Activated CD4-positive, alpha-beta memory T cell treated with anti-CD3 and anti-CD28 coated beads, Interleukin-2, amount 10 ng/mL, durations not matched to agents 7 days and 5 days (primary cell): ENCODE measurements around the gene NPM3. TPM values are rescaled to one million over a fixed set of nuclear protein-coding genes. Genes with fewer than 3 reads are reported as not detected.

Experiments
- CTCF ChIA-PET: fragments of 350-600 bp; sonication (Branson Sonifier 250); formaldehyde crosslinking; loops from one replicate; lab custom pipeline; 2021; ENCODE audit warnings: antibody characterized with exemption, inconsistent platforms; lab: Charles Lee
- POLR2A ChIA-PET: fragments of 350-600 bp; sonication (Branson Sonifier 250); formaldehyde crosslinking; loops from one replicate; lab custom pipeline; 2021; ENCODE audit warnings: antibody characterized with exemption; lab: Charles Lee
- DNase-seq: peaks from one replicate; pipeline ENCODE4 v3.0.0-alpha.2; 2020
- H3K27ac Mint-ChIP-seq: one replicate; pipeline ENCODE4 v1.8.0; 2021; ENCODE audit warnings: mild to moderate bottlenecking, mixed read lengths
- H3K27me3 Mint-ChIP-seq: one replicate; pipeline ENCODE4 v1.8.0; 2021; ENCODE audit warnings: mixed read lengths
- H3K36me3 Mint-ChIP-seq: one replicate; pipeline ENCODE4 v1.8.0; 2021; ENCODE audit warnings: low read depth, mixed read lengths
- H3K4me1 Mint-ChIP-seq: one replicate; pipeline ENCODE4 v1.8.0; 2021; ENCODE audit warnings: mixed read lengths
- H3K4me3 Mint-ChIP-seq: one replicate; pipeline ENCODE4 v1.8.0; 2021; ENCODE audit warnings: mild to moderate bottlenecking, mixed read lengths
- H3K9me3 Mint-ChIP-seq: one replicate; pipeline ENCODE4 v1.8.0; 2021; ENCODE audit warnings: mixed read lengths
- total RNA-seq, 2 experiments: library from RNA; stranded (reverse); gene quantifications; one replicate each; pipeline ENCODE4 v1.2.3, GENCODE V29; 2021

The NPM3 gene
- total RNA-seq, 2 experiments from 2014 or later: 26.6 to 26.7 TPM

- Mint-ChIP-seq H3K27ac (no peak overlapping the region), H3K27me3 (peaks cover 37% of the 10 kb centered on the region), H3K9me3 (no peaks in the 10 kb centered on the region), H3K36me3 (peaks cover 5% of the 10 kb centered on the region), H3K4me1 (peaks cover 51% of the 10 kb centered on the region), H3K4me3 (peak overlapping the region; percentile 67)
- DNase-seq: peak; percentile 28
- POLR2A ChIA-PET: interaction anchor here (1.4 kb wide), 1 partner anchor 37 kb away, joined by 3 read pairs; no protein-coding TSS in a partner anchor
- CTCF ChIA-PET: interaction anchor here (0.7 to 1.7 kb wide), 5 partner anchors 10 to 182 kb away, joined by 3 to 11 read pairs (median 3); no protein-coding TSS in a partner anchor
Observed at GRCh38 chr10:101778781-101779543, 4.3 kb downstream of the NPM3 start.

DNA sequence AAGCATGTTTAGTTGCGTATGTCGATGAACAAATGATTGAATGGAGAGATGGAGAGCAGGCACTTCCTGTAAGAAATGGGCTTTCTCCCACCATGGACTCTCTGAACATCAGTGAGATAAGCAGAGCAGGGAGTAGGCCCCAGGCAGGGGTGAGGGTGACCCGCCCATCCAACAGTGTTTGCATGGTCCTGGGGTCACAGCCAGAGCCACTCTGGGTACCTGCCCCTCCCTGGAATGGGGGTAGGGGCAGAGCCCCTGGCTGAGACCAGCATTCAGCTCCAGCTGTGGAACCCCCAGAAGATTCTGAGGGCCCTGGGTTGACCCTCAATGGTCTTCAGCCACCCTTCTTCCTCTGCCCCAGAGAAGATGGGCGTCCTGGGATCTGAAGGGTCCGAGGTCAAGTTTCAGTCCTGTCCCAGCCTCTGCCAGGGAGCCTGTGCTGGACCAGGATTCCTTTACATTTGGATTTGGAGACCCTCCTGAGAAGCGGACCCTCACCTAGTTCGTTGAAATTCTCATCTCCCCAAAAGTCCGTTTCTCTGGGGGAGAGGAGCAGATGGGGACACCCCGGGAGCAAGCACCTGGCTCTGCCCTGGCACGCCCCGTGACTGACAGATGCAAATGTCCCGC is 5.0 kb downstream of the NPM3 start:
- Mint-ChIP-seq H3K4me3 (no peak overlapping the region), H3K27me3 (peaks cover 44% of the 10 kb centered on the region), H3K27ac (no peak overlapping the region), H3K36me3 (peaks cover 3% of the 10 kb centered on the region), H3K9me3 (no peaks in the 10 kb centered on the region), H3K4me1 (peaks cover 48% of the 10 kb centered on the region)
- POLR2A ChIA-PET: interaction anchor here (1.4 kb wide), 1 partner anchor 38 kb away, joined by 3 read pairs; no protein-coding TSS in a partner anchor
- peak; percentile 14 for DNase-seq
- CTCF ChIA-PET: interaction anchor here (0.7 to 1.4 kb wide), 4 partner anchors 9 to 176 kb away, joined by 3 to 11 read pairs (median 3); no protein-coding TSS in a partner anchor

- Mint-ChIP-seq H3K27me3 (peaks cover 49% of the 10 kb centered on the region), H3K36me3 (no peaks in the 10 kb centered on the region), H3K27ac (no peak overlapping the region), H3K4me3 (no peak overlapping the region), H3K9me3 (no peaks in the 10 kb centered on the region), H3K4me1 (peaks cover 42% of the 10 kb centered on the region)
- peak; percentile 15 for DNase-seq
- CTCF ChIA-PET: interaction anchor here (1.4 kb wide), 1 partner anchor 174 kb away, joined by 3 read pairs; no protein-coding TSS in a partner anchor
- POLR2A ChIA-PET: no interaction called here
Observed at GRCh38 chr10:101777619-101778145, 5.6 kb downstream of the NPM3 start.

DNA sequence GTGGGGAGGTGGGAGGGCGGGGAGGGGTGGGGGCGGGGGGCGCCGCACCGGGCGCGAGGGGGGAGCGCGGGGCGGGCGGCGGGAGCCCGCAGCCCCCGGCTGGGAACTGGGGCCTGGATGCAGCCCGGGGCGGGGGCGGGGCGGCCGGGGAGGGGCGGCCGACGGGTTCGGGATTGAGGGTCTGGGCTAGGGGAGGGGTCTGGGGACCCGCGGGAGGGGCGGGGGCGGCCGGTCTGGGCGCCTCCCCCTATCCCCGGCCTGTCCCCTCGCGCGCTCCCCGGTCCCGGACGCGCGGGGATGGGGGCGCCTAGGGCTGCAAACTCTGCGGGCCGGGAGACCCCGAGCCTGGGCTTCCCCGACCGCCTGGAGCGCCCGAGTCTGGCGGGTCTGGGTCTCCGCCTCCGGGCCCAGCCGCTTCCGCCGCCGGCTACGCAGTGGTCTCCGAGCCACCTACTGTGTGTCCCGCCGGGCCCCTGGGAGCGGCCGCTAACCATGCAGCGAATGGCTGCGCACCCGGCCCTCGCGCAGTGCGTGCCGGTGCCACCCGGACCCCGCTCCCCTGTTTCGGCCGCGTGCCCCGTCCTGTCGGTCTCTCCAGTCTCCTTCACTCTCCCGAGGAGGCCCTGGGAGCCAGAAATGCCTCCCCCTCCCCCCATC is 7.0 kb downstream of the NPM3 start:
- H3K27me3 Mint-ChIP-seq: peaks cover 63% of the 10 kb centered on the region
- no peak overlapping the region for H3K4me3 Mint-ChIP-seq
- ChIA-PET POLR2A (no interaction called here), CTCF (interaction anchor here (0.6 kb wide), 1 partner anchor 504 kb away, joined by 3 read pairs; no protein-coding TSS in a partner anchor)
- no peaks in the 10 kb centered on the region for H3K9me3 Mint-ChIP-seq
- H3K27ac Mint-ChIP-seq: no peak overlapping the region
- peak; percentile 12 for DNase-seq
- H3K4me1 Mint-ChIP-seq: peaks cover 29% of the 10 kb centered on the region
- H3K36me3 Mint-ChIP-seq: no peaks in the 10 kb centered on the region

DNA sequence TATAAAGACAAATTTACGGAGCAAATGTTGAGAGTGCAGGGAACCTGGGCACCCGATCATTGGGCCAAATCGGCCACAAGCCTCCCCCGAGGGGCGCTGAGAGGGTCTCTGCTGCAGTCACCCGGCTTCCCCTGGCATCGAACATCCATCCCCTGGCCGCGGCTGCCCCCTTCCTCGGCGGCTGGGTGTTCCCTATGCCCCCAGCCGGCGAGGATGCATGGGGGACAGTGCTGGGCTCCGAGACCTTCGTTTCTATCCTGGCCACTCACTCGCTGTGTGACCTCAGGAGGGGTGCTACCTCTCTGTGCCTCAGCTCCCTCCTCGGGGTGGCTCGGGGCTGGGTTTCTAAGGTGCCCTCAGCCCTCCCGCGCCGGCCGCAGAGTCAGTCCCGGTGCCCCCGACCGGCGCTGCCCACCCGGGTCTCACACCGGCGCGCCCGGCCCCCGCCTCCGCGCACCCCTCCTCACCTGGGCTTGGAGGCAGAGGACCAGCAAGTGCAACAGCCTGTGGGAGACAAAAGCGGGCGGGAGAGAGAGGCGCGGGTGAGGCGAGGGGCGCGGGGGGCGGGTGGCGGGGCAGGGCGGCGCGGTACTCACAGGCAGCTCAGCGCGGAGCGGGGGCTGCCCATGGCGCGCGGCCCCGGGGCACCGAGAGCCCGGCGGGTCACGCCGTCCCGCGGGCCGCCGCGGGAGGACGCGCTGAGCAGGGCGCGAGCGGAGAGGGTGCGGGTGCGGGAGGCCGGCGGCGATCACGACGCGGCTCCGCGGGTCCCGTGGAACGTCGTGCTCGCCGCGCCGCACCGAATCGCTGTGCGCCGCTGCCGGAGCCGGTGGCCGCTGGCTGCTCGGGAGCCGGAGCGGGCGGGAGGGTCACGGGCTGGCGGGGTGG is 7.7 kb downstream of the NPM3 start, which contains the start of gene FGF8:
FGF8 (minus strand) TSS at position 842 of the 888 bp plus-strand sequence; CDS start at position 628, 214 bp downstream.
- H3K9me3 Mint-ChIP-seq: no peaks in the 10 kb centered on the region
- H3K27me3 Mint-ChIP-seq: peaks cover 66% of the 10 kb centered on the region
- H3K27ac Mint-ChIP-seq: no peak within 1 kb of the TSS
- no peak within 1 kb of the TSS for H3K4me3 Mint-ChIP-seq
- POLR2A ChIA-PET: interaction anchor here (1.5 to 1.8 kb wide), 2 partner anchors 82 to 173 kb away, joined by 4 to 5 read pairs; no protein-coding TSS in a partner anchor
- CTCF ChIA-PET: interaction anchor here (0.8 to 2.7 kb wide), 2 partner anchors 66 to 173 kb away, joined by 3 to 9 read pairs; no protein-coding TSS in a partner anchor
- H3K4me1 Mint-ChIP-seq: peaks cover 24% of the 10 kb centered on the region
- peak; percentile 11 for DNase-seq
- no peaks in the 10 kb centered on the region for H3K36me3 Mint-ChIP-seq

GRCh38 chr10:101774589-101775272 is 8.5 kb downstream of the NPM3 start:
- H3K36me3 Mint-ChIP-seq: no peaks in the 10 kb centered on the region
- no peak overlapping the region for H3K4me3 Mint-ChIP-seq
- no peaks in the 10 kb centered on the region for H3K9me3 Mint-ChIP-seq
- H3K27me3 Mint-ChIP-seq: peaks cover 66% of the 10 kb centered on the region
- DNase-seq: peak; percentile 15
- H3K27ac Mint-ChIP-seq: no peak overlapping the region
- ChIA-PET CTCF (interaction anchor here (0.8 to 2.7 kb wide), 3 partner anchors 9 to 172 kb away, joined by 3 to 9 read pairs (median 8); partner anchors contain the start of gene NPM3), POLR2A (interaction anchor here (1.5 to 1.8 kb wide), 2 partner anchors 81 to 172 kb away, joined by 4 to 5 read pairs; no protein-coding TSS in a partner anchor)
- H3K4me1 Mint-ChIP-seq: peaks cover 19% of the 10 kb centered on the region

DNA sequence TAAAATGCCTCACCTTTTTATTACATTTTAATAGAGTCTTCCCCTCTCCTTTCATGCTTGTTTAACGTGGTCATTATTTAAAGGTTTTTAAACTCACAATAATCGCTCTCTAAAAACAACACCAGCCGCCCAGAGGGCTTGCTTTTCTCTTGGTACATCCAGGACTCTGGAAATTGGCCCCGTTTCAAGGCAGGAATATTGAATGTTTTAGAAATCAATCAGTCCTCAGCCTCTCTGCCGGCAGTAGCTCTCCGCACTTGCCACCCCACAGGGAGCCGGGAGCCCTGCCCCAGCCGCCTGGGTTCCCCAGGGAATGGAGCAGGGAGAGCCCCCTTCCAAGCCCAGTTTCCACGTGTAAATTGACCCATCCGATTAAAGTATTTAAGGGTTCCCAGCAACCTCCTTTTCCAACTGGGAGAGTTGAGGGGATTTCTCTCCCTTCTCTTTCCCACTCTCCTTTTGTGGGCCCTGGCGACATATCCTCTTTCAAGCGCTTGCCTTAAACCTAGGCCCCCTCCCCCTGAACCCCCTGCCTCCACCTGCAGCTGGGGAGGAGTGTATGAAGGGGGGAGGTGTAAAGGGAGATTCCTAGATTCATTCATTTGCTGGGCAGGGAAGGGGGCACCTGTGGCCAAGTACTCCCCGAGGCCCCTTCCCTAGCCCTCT is 9.2 kb downstream of the NPM3 start:
- no peak overlapping the region for H3K27ac Mint-ChIP-seq
- no peak overlapping the region for H3K4me3 Mint-ChIP-seq

DNA sequence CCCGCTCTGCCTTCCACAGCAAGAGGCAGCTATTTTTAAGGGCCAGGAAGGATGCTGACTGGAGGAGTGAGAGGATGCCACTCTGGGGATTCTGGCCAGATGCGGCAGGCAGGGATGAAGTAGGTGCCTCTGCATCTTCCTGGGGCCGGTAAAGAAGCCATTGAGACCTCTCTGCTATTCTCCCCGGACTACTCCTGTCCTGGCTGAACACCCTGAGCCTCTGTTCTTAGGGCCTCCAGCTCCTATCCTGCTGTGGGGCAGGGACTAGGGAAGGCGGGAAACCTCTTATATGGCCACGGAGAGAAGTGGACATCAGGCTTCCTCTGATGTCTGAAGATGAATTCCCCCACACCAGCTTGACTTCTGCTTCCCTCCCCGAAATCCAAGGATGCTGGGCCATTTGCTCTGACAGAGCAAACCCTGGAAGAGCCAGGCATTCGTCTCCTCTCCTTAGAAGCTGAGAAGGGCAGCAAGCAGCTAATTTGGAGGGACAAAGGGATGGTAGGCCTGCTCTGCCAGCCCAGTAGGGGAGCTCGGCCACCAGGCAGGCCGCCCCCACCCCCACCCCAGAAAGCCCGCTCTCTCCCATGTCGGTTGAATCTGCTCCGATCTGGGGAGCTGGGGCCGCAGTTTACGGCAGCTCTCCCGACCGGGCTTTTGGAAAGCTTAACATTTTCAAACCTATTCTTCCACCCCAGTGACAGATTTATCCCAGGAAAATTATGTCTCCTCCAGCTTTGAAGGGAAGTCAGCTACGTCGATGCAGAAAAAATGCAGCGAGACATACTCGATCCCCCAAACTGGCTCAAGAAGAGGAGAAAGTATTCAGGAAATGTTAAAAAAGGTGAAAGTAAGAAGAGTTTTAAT is 10.1 kb downstream of the NPM3 start:
- Mint-ChIP-seq H3K36me3 (no peaks in the 10 kb centered on the region), H3K27ac (no peak overlapping the region), H3K27me3 (peaks cover 59% of the 10 kb centered on the region), H3K9me3 (no peaks in the 10 kb centered on the region), H3K4me1 (peaks cover 8% of the 10 kb centered on the region), H3K4me3 (no peak overlapping the region)
- DNase-seq: peak; percentile 14
- POLR2A ChIA-PET: interaction anchor here (1.1 to 2.1 kb wide), 4 partner anchors 9 to 79 kb away, joined by 3 to 7 read pairs (median 4); partner anchors contain the start of genes NPM3 and OGA
- CTCF ChIA-PET: interaction anchor here (0.6 to 2.7 kb wide), 5 partner anchors 8 to 170 kb away, joined by 3 to 10 read pairs (median 8); partner anchors contain the start of gene NPM3

More for the DNA sequence above, 9.2 kb downstream of the NPM3 start:
- no peak for DNase-seq
- Mint-ChIP-seq H3K9me3 (no peaks in the 10 kb centered on the region), H3K27me3 (peaks cover 64% of the 10 kb centered on the region), H3K36me3 (no peaks in the 10 kb centered on the region), H3K4me1 (peaks cover 12% of the 10 kb centered on the region)
- ChIA-PET POLR2A (interaction anchor here (1.1 to 2.1 kb wide), 5 partner anchors 8 to 172 kb away, joined by 3 to 7 read pairs (median 4); partner anchors contain the start of genes NPM3 and OGA), CTCF (interaction anchor here (0.6 to 2.7 kb wide), 4 partner anchors 7 to 171 kb away, joined by 3 to 10 read pairs (median 8); partner anchors contain the start of gene NPM3)

GRCh38 chr10:101772017-101772894 is 11.0 kb downstream of the NPM3 start:
- H3K9me3 Mint-ChIP-seq: no peaks in the 10 kb centered on the region
- ChIA-PET POLR2A (interaction anchor here (1.2 to 2.1 kb wide), 3 partner anchors 10 to 46 kb away, joined by 3 to 7 read pairs (median 5); partner anchors contain the start of genes NPM3 and OGA), CTCF (interaction anchor here (0.6 to 2.7 kb wide), 6 partner anchors 9 to 559 kb away, joined by 3 to 10 read pairs (median 6); partner anchors contain the start of gene NPM3)
- H3K4me3 Mint-ChIP-seq: no peak overlapping the region
- no peaks in the 10 kb centered on the region for H3K36me3 Mint-ChIP-seq
- no peak overlapping the region for H3K27ac Mint-ChIP-seq
- peaks cover 50% of the 10 kb centered on the region for H3K27me3 Mint-ChIP-seq
- no peak for DNase-seq
- H3K4me1 Mint-ChIP-seq: peaks cover 7% of the 10 kb centered on the region
